Tibial nerve (tissue), 4 donors: ENCODE measurements around the gene EGF.

ENCODE experiments used
- CTCF ChIP-seq, 5 experiments: fragments of 200-600 bp in 3 of 5; fragments of 450-650 bp in 2 of 5; sonication (generic) in 3 of 5; IDR thresholded peaks; one replicate each; pipeline ENCODE4 v1.5.1; 2016 to 2019; ENCODE audit warnings: antibody characterized with exemption in 5 of 5, mild to moderate bottlenecking in 3 of 5, moderate library complexity in 2 of 5
- EP300 ChIP-seq, 2 donors: sonication (generic); formaldehyde crosslinking; IDR thresholded peaks; one replicate each; pipeline ENCODE4 v1.6.1; 2017; ENCODE audit warnings: antibody characterized with exemption in 2 of 2, mild to moderate bottlenecking in 1 of 2
- POLR2A ChIP-seq, 2 donors: fragments of 450-650 bp; IDR thresholded peaks; one replicate each; pipeline ENCODE4 v1.6.1; 2017; ENCODE audit warnings: antibody characterized with exemption in 2 of 2, mild to moderate bottlenecking in 2 of 2, moderate library complexity in 2 of 2

DNA sequence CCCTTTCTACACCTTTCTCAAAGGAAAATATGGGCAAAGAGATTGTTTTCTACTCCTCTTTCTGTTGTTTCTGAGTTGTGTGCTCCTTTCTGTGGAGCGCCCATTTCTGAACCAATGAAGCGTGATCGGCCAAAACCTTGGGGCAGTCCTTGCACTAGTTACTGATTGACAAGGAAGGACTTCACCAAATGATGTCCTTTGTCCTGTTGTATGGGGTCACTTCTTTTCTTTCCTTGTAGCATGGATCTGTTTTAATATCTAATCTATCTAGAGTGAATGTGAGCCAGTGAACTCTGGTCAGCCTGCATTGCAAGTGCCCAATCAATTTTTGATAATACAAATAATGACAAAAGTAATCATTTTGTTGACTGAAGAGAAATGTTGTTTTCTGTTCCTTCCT lies 94.5 kb downstream of the EGF start:
- TF ChIP-seq CTCF (IDR thresholded peaks at IDR 0.05) (no peak), EP300 (IDR thresholded peaks at IDR 0.05) (no peak), POLR2A (IDR thresholded peaks at IDR 0.05) (no peak)
